ENCODE results near the gene B3GNT4.
A peak's percentile ranks its signal among the peaks of the same experiment; 100 is the strongest.
"Not testable (repeated sequence)": the region's sequence is repeated elsewhere in the genome, so short reads cannot be mapped to it uniquely, and the experiment has no call there.

B3GNT4 gene

DNA sequence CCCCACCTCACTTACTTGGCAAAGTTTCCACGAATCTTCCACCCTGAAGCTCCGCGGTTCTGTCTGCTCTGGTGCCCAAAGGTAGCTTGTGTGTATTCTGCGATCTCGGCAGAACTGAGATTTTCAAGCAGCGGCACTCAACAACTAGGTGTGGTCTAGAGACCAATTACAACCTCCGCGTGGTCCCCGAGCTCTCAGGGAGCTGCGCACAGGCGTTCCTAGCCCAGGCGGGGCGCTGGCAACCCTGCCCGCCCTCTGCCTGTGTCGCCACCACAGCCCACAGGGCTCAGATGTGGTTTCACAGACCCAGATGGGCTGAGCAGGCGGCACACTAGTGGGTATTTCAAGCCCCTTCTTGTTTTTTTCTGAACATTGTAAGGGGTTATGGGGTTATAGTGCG is 23.8 kb downstream of the B3GNT4 start:
- peak overlapping the region; percentile 94 for H3K4me3 Mint-ChIP-seq
- peak; percentile 43 for ATAC-seq
- no peaks in the 10 kb centered on the region for H3K9me3 Mint-ChIP-seq
- peak overlapping the region; percentile 45 for H3K27ac Mint-ChIP-seq
- peaks cover 59% of the 10 kb centered on the region for H3K36me3 Mint-ChIP-seq
- H3K4me1 Mint-ChIP-seq = peaks cover 46% of the 10 kb centered on the region
- DNase-seq (ENCODE audit: low spot score in 2 of 2) = peak; percentile 49 to 79

DNA sequence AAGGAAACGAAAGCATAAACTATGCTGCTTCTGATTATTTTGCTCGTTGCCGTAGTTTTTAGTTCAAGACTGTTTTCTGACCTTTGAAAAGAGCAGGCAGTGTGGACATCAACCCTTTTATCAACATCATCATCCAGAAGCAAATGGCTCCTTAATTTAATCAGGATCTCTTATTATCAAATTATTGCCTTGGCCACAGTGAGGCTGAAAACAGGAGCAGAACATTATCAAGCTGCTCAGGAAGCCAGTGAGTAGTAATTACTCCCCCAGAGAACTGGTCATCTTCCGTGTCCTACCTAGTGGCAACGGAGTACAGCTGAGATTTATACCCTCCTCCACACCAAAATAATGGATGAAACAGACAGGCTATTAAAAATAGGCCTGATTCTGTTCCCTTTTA is 24.6 kb downstream of the B3GNT4 start:
- no peak for DNase-seq (ENCODE audit: low spot score in 2 of 2)
- Mint-ChIP-seq H3K4me1 (peaks cover 41% of the 10 kb centered on the region), H3K36me3 (peaks cover 56% of the 10 kb centered on the region), H3K9me3 (no peaks in the 10 kb centered on the region), H3K4me3 (peak overlapping the region; percentile 94), H3K27ac (peak overlapping the region; percentile 45)
- no peak for ATAC-seq

DNA sequence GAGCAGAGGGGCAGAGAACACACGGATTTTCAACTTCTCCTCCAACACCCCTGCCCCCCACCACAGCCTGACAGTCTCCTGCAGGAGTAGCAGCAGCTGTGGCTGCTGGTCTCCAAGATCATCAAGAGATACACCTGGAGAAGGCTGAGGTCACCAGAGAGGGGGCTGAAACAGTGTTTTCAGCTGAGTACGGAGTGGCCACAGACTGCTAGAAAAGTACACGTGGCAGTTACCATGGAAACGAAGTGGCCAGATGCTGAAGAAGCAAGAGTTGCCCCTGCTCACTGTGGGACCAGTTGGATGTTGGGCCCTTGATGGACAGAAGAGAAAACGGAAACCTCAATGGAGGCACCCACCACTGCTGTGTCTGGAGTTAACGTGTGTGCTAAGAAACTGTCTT is 27.3 kb downstream of the B3GNT4 start:
- H3K4me1 Mint-ChIP-seq = peaks cover 21% of the 10 kb centered on the region

DNA sequence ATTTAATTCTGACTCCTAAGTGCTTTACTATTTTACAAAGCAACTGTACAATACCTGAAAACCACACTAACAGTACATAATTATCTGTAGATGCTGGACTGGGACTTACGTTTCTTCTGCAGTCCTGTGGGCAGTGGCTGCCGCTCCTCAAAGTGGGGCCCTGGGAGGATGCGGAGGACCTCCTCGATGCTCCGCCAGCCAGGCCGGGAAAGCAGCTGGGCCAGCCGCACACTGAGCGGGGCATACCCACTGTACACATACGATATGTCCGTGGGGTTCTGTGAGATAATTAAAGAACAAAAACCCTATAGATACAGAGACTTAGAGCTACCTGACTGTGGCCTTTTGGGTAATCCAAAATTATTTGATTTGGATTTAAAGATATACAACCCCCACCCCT is 29.2 kb downstream of the B3GNT4 start:
- H3K4me1 Mint-ChIP-seq = peaks cover 8% of the 10 kb centered on the region
- peaks cover 70% of the 10 kb centered on the region for H3K36me3 Mint-ChIP-seq
- no peak overlapping the region for H3K4me3 Mint-ChIP-seq
- no peak for ATAC-seq
- DNase-seq (ENCODE audit: low spot score in 2 of 2) = no peak
- no peaks in the 10 kb centered on the region for H3K9me3 Mint-ChIP-seq
- no peak overlapping the region for H3K27ac Mint-ChIP-seq

More for the DNA sequence above, 27.3 kb downstream of the B3GNT4 start:
- no peaks in the 10 kb centered on the region for H3K9me3 Mint-ChIP-seq
- no peak overlapping the region for H3K4me3 Mint-ChIP-seq
- peaks cover 59% of the 10 kb centered on the region for H3K36me3 Mint-ChIP-seq
- ATAC-seq (no peak), DNase-seq (ENCODE audit: low spot score in 2 of 2) (no peak)
- no peak overlapping the region for H3K27ac Mint-ChIP-seq

DNA sequence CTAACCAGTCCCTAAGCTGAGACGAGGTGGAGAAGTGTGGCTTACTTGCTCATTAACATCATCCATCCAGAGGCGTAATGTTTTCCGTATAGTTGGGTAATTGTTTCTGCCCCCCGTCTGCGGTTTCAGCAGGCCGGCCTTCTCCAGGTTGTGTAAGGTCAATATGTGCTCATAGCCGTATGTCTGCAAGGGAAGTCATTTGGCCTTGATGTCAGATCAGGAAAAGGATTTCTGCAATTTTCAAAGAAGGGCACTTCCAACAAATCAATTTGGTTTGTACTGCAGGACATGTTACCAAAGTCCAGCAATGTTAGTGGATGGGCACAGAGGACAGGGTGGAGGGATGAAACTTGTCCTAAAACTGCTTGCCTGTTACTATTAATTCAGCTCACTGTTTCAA is 32.2 kb downstream of the B3GNT4 start:
- Mint-ChIP-seq H3K4me3 (no peak overlapping the region), H3K27ac (no peak overlapping the region), H3K9me3 (no peaks in the 10 kb centered on the region), H3K36me3 (peaks cover 85% of the 10 kb centered on the region), H3K4me1 (no peaks in the 10 kb centered on the region)
- DNase-seq (ENCODE audit: low spot score in 2 of 2) (no peak), ATAC-seq (no peak)

DNA sequence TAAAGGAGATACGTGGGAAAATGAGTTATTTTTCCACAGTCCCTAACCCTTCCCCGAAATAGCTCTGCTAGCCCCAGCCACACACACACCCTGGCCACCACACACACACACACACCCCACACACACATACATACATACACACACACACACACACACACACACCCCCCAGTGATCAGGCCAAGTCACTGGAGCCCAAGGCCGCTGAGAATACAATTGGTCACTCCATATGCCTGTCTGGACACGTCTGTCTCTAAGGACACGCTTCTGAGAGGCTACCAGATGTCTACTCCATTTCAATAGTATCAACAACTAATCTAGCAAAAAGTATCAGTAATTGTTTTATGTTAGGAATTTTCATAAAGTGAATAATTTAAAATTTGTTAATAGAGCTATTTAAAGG is 35.4 kb downstream of the B3GNT4 start:
- Mint-ChIP-seq H3K4me3 (no peak overlapping the region), H3K27ac (no peak overlapping the region), H3K36me3 (peaks cover 88% of the 10 kb centered on the region), H3K9me3 (no peaks in the 10 kb centered on the region), H3K4me1 (peaks cover 5% of the 10 kb centered on the region)
- ATAC-seq (no peak), DNase-seq (ENCODE audit: low spot score in 2 of 2) (no peak)

DNA sequence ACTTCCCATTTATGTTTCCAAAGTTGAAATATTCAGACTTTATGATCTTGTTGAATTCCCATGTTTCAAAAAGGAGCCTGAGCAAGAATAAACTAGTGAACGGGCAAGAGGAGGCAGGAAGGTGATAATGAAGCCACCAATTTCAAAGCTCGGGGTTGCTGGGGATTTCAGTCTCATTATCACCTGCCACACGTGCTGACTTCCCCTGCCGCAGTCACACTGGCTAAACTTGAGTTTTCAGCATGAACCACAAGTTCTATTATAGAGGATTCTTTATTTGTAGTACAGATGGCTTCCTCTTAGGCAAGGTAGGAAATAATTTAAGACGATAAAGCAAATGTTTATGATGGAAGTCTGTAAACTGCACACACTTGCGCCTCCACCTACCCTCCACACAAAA is 40.5 kb downstream of the B3GNT4 start:
- Mint-ChIP-seq H3K4me3 (peak overlapping the region; percentile 75), H3K9me3 (no peaks in the 10 kb centered on the region), H3K36me3 (peaks cover 68% of the 10 kb centered on the region), H3K27ac (peak overlapping the region; percentile 86), H3K4me1 (peaks cover 25% of the 10 kb centered on the region)
- ATAC-seq (peak; percentile 46), DNase-seq (ENCODE audit: low spot score in 2 of 2) (no peak)

DNA sequence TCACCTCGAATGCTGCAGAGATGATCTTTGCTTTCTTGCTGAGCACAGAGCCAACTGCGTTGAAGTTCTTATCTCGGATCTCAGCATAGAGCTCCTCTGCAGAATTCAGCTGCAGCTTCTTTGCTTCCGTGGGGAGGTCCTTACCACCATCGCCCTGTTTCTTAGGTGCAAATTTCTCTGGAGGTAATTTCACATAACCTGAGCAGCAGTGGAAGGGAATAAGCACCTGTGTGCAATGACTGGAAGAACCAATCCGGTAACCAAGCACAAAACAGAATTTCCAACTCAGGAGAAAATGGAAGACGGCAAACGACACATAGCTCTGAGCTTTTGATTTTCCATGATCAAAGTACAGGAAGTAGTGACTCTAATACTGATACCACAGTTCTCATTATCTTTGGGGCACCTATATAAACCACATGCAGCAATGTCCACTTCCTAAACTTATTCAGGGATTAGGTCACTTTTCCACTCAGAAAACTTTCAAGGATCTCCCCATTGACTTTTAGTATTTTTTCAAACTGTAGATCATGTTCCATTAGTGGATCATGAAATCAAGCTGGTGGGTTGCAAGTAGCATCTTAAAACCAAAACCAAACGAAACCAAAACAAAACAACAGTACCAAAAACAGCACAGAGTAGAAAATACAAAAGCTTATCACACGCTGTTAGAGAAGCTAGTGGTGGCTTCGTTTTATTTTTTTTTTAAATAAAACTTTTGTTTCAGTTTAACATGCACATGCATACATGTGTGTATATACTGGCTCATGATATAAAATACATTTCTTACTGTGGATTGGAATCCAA is 41.3 kb downstream of the B3GNT4 start:
- H3K9me3 Mint-ChIP-seq = no peaks in the 10 kb centered on the region
- H3K27ac Mint-ChIP-seq = peak overlapping the region; percentile 86
- peaks cover 68% of the 10 kb centered on the region for H3K36me3 Mint-ChIP-seq
- no peak for DNase-seq (ENCODE audit: low spot score in 2 of 2)
- ATAC-seq = peak; percentile 81
- peak overlapping the region; percentile 75 for H3K4me3 Mint-ChIP-seq
- H3K4me1 Mint-ChIP-seq = peaks cover 25% of the 10 kb centered on the region

DNA sequence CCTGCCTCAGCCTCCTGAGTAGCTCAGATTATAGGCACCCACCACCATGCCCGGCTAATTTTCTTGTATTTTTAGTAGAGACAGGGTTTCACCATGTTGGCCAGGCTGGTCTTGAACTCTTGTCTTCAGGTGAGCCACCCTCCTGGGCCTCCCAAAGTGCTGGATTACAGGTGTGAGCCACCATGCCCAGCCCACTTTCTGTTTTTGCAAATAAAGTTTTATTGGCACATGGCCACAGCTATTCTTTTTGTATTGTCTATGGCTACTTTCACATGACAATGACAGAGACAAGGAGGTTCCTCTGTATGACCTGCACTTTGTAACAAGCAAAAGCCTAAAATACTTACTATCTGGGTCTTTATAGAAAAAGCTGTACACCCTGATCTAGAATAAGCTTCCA is 42.0 kb downstream of the B3GNT4 start:
- Mint-ChIP-seq H3K4me3 (peak overlapping the region; percentile 75), H3K27ac (peak overlapping the region; percentile 86)

DNA sequence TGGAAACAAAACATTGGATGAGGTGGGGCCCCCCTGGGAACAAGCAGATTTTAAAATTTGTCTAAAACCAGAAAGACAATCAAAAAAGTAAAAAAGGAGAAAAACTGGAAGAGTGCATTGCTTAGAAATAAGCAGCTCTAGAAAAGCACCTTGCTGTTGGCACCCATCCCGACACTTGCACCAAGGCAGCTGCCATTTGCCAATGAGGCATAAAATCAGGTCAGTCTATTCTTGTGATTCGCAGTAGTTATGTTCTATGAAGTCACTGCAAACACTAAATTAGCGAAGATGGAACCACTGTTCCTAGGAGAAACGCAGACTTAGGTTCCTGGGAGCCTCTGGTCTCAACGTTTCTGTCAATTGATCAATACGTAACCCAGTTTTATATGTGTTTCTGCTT is 46.5 kb downstream of the B3GNT4 start:
- Mint-ChIP-seq H3K36me3 (peaks cover 61% of the 10 kb centered on the region), H3K4me1 (peaks cover 8% of the 10 kb centered on the region), H3K9me3 (no peaks in the 10 kb centered on the region), H3K4me3 (no peak overlapping the region), H3K27ac (no peak overlapping the region)
- DNase-seq (ENCODE audit: low spot score in 2 of 2) (no peak), ATAC-seq (no peak)

More for the DNA sequence above, 42.0 kb downstream of the B3GNT4 start:
- ATAC-seq (no peak), DNase-seq (ENCODE audit: low spot score in 2 of 2) (no peak)
- H3K4me1 Mint-ChIP-seq = peaks cover 25% of the 10 kb centered on the region
- H3K36me3 Mint-ChIP-seq = peaks cover 68% of the 10 kb centered on the region
- H3K9me3 Mint-ChIP-seq = no peaks in the 10 kb centered on the region

DNA sequence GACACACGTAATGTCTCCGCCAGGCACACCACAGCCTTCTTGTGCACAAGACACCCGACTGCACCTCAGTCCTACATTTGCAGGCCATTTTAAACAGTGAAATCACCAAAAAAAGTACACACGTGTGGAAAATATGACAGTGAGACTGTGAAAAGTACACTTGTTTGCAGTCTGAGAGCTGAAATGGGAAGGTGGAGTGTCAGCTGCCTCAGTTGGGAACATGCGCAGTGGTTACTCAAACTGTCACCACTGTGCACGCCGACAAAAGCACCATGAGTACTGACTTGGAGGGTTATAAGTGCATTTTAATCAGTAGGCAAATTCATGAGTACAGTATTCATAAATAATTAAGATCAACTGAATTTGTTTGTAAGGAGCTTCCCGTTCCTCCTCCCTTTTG is 47.0 kb downstream of the B3GNT4 start:
- H3K36me3 Mint-ChIP-seq = peaks cover 66% of the 10 kb centered on the region
- no peak overlapping the region for H3K4me3 Mint-ChIP-seq
- H3K9me3 Mint-ChIP-seq = no peaks in the 10 kb centered on the region
- ATAC-seq = no peak
- no peak overlapping the region for H3K27ac Mint-ChIP-seq
- peaks cover 6% of the 10 kb centered on the region for H3K4me1 Mint-ChIP-seq
- DNase-seq (ENCODE audit: low spot score in 2 of 2) = no peak

DNA sequence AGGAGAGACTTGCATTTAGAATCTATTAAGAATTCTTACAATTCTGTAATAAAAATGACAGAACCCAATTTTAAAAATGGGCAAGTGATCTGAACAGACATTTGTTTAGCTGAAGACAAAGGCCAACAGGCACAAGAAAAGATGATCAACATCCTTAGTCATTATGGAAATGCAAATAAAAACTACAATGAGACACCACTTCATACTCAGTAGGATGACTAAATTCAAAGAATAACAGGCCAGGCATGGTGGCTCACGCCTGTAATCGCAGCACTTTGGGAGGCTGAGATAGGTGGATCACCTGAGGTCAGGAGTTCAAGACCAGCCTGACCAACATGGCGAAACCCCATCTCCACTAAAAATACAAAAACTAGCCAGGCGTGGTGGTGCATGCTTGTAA is 55.0 kb downstream of the B3GNT4 start:
- H3K36me3 Mint-ChIP-seq = peaks cover 92% of the 10 kb centered on the region
- H3K27ac Mint-ChIP-seq = peak overlapping the region; percentile 40
- not testable (repeated sequence) for H3K9me3 Mint-ChIP-seq; H3K4me1 Mint-ChIP-seq; DNase-seq (ENCODE audit: low spot score in 2 of 2); H3K4me3 Mint-ChIP-seq
- peak; percentile 70 for ATAC-seq

Data from stimulated activated effector memory CD8-positive, alpha-beta T cell treated with anti-CD3 and anti-CD28 coated beads, Interleukin-12 subunit alpha, Interleukin-12 subunit beta, amount 100 ng/mL, for 72 hours (primary cell).